Measurements from ENCODE around the gene NPTXR. TPM values are rescaled to one million over a fixed set of nuclear protein-coding genes. Genes with fewer than 3 reads are reported as not detected.
"Not testable (repeated sequence)": the region's sequence is repeated elsewhere in the genome, so short reads cannot be mapped to it uniquely, and the experiment has no call there.

Gene NPTXR
- total RNA-seq, 1 experiment from 2014 or later, result 0.03 TPM

DNA sequence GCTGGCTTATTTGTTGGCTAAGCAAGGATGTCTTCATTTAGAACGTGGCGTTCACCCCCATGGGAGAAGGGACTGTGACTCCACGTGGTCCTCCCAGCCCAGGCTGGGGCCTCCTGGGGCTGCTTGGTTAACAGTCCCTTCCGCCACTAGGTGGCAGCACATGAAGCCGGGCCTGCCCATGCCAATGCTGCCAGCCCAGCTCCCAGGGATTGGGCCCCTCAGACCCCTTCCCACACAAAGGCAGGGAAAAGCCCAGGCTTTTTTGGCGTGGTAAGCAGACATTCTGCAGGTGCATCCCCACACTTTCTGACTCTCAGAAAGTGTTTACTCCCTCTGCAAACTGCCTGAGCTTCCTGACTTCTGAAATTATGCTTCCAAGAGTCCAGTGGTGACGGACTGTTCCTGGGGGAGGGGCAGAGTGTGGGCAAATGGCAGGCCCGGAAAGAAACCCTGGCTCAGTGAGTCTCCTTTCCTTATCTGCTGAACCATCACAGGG is 25.1 kb upstream of the NPTXR start:
- DNase-seq (ENCODE audit: low spot score), result peak; percentile 68

DNA sequence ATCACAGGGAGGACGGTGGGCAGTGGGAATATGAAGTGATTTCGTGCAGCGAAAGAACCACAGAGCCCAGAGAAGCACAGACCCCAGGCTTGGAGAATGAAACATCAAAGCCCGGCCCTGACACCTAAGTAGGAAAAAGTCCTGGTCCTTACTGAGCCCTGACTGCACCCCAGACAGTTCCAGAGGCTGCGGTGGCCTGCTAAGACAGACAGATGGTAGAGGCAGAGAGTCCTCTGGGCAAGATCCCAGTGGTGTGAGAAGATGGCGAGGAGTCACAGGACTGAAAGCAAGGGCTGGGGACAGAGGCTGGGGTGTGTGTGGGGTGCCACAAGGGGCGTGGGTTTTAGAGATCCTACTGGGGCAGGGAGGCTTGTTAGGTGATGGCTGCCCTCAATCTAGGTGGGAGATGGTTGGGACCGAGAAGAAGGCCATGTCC is 24.5 kb upstream of the NPTXR start:
- no peak for DNase-seq (ENCODE audit: low spot score)

DNA sequence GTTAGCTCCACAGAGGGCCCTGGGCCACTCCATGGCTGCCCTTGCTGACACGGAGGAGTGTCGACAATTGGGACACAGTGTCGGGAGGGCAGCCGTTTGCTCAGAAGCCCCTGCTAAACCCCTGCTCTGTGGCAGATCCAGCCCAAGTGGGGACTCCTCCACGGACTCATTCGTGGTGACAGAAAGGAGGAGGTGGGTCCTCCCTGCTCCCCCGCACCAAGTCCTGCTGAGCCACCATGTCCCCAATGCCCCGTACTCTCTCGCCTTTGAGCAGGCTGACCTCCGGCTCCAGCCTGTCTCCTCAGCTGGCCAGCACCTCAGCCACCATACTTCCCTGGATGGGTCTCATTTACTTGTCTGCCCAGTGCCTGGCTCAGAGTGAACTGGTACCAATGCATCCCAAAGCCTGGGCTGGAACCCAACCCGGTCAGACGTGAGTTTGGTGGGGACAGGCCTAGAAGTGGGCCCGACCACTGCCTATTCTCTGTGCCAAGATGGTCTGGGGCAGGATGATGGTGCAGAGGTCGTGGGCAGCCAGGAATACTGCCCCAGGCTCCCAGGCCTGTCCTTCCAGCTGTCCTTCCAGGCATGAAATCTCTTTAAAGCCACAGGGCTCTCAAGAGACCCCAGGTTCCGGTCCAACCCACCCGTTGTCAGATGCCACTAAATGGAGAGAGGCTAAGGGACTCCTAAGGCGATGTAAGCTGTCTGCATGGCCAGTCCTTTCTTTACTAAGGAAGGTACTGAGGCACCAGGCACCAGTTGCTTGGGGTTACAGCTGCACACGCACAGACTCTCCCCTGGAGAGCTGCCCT is 23.9 kb upstream of the NPTXR start:
- DNase-seq (ENCODE audit: low spot score), result no peak

DNA sequence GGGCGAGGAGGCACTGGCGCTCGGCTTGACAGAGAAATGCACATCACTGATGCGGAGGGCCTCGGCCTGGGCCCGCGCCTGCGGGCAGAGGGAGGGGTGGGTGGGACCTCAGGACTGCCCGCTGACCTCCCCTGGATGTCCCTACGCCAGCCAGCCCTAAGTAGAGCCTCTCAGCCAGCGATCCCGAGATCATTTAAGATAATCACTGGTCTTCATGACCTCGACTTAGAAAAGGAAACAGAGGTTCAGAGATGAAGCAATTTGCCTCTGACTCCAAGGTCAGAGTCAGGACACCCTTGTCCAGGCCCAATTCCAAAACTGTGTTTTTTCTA is 23.3 kb upstream of the NPTXR start:
- DNase-seq (ENCODE audit: low spot score), result no peak

- no peak for DNase-seq (ENCODE audit: low spot score)
Observed at GRCh38 chr22:38866399-38867123, 22.7 kb upstream of the NPTXR start.

GRCh38 chr22:38866024-38866398 is 22.2 kb upstream of the NPTXR start:
- DNase-seq (ENCODE audit: low spot score), result no peak

DNA sequence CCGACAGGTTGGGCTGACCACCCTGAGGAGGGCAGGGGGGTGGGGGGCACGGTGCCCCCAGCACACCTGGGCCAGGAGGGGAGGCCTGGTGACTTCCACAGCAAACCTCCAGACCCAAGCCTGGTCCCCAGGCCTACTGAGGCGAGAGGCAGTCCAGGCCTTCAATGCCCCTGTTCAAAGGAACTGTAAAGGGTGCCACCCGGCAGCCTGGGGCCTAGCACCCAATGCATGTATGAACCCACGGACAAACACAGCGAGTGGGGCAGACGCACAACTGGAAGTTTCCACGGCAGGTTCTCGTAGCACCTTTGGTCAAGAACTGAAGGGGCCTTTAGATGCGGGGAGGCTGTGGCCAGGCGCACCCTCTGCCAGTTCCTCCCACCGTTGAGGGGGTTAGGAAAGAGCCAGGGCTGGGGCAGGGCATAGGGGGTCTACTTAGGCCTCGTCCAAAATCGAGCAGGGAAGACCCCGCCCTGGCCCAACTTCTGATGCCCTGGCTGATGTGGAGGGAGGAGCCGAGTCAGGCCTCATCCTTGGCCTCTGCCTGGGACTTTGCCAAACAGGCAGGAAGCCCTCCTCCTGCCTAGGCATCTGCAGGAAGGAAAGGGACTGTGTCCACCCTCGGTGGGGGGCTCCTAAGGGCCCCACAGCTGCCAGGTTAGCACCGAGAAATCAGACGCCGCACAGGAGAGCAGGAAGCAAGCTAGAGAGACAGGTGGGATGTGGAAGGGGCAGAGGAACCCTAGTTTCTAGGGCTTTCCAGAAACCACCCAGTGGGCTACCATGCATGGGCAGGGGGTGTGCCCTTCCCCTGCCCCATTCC is 21.6 kb upstream of the NPTXR start:
- no peak for DNase-seq (ENCODE audit: low spot score)

GRCh38 chr22:38864361-38865191 is 20.7 kb upstream of the NPTXR start:
- no peak for DNase-seq (ENCODE audit: low spot score)

- DNase-seq (ENCODE audit: low spot score), result no peak
Observed at GRCh38 chr22:38863531-38864131, 19.8 kb upstream of the NPTXR start.

- no peak for DNase-seq (ENCODE audit: low spot score)
Observed at GRCh38 chr22:38862375-38863329, 18.8 kb upstream of the NPTXR start.

- DNase-seq (ENCODE audit: low spot score), result no peak
Observed at GRCh38 chr22:38861927-38862326, 18.1 kb upstream of the NPTXR start.

DNA sequence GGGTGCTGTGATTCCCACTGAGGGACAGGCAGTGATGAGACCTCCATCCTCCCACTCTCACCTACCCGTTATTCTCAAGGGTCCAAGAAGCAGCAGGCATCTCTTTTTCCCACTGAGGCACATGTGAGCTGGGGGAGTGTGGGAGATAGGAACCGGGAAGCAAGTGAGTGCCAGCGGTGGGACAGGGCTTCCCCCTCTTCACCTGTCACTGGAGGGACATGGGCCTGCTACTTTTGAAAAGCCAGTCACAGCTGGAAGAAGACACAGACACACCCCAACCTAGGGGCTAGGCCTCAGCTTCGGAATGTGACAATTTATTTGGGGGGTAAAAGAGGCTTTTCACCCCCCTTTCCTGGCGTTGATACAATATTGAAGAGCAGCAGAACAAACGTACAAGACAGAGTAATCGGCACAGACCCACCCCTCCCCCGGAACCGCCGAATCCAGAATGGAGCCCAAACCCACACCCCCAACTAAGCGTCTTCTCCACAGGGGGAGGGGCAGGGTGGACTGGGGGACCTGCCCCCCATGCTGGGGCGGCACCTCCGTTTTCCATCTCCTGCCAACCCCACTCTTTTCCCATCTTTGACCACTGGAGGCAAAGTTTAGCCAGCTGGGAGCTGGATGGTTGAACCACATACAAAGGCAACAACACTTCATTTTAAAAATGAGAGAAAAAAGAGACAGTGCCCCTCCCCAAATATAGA is 17.5 kb upstream of the NPTXR start:
- DNase-seq (ENCODE audit: low spot score), result no peak

- no peak for DNase-seq (ENCODE audit: low spot score)
Observed at GRCh38 chr22:38860283-38861169, 16.7 kb upstream of the NPTXR start.

DNA sequence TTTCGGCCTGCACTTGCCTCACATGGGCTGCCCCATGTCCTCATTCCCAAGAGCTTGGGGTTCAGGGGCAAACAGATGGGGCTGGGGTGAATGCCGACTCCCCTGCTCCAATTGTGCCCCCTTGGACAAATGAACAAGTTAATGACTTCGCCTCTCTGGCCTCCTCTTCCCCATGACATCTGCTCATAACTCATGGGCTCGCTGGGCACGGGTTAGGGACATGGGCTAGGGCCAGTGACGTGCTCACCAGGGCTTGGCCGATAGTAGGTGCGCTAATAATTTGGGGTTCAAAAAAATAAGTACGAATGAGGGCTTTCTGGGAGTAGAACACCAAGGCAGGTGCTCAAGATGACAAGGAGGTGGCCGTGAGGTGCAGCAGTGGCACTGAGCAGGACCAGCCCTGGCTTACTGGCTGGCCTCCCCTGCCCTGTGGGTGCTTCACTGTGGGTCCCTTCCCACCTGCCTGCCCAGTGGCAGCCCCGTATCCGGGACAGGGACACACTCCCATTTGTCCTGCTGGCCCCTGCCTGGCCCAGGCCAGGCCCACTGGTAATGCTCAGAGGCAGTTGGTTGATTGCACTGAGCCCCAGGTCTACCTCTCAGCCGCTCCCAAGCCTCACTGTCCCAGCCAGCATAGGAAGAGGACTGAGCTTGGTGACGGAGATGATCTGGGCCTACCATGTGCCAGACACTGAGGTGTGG is 15.9 kb upstream of the NPTXR start:
- DNase-seq (ENCODE audit: low spot score), result no peak

DNA sequence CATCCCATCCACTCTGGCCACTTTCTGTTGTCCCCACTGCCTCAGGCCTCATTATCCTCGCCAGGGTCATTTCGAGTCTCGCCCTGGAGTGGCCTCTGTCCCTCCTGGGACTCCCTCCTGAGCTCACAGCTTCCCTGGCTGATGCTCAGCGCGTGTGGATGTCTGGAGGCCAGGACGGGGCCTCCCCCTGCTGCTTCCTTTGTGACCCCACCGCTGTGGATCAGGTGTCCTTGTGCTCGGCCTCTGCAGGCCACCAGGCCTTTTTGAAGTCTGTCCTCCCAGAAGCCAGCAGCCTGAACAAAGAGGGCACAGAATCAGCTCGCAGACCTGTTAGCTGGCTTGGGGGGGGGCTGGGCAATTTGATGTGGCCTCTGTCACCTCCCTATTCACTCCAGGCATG is 14.7 kb upstream of the NPTXR start:
- no peak for DNase-seq (ENCODE audit: low spot score)

DNA sequence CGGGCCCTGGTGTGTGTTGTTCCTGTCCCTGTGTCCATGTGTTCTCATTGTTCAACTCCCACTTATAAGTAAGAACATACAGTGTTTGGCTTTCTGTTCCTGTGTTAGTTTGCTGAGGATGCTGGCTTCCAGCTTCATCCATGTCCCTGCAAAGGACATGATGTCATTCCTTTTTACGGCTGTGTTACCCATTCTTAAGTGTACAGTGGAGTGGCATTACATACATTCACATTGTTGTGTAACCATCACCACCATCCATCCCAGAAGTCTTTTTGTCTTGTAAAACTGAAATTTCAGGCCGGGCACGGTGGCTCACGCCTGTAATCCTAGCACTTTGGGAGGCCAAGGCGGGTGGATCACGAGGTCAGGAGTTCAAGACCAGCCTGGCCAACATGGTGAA is 10.6 kb upstream of the NPTXR start:
- DNase-seq (ENCODE audit: low spot score), result not testable (repeated sequence)

DNA sequence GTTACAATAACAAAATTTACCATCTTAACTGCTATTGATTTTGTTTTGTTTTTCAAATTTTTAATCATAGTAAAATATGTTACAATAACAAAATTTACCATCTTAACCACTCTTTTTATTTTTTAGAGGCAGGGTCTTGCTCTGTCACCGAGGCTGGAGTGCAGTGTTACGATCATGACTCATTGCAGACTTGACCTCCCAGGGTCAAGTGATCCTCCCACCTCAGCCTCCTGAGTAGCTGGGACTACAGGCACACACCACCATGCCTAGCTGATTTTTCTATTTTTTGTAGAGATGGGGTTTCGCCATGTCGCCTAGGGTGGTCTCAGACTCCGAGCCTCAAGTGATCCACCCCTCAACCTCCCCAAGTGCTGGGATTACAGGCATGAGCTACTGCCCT is 10.1 kb upstream of the NPTXR start:
- DNase-seq (ENCODE audit: low spot score), result not testable (repeated sequence)

Data from HT-29 (cell line).